Smooth muscle cell of the brain vasculature (primary cell): Measurements from ENCODE around the gene RAB6A.
"Not testable (repeated sequence)": the region's sequence is repeated elsewhere in the genome, so short reads cannot be mapped to it uniquely, and the experiment has no call there.

Experiments
- DNase-seq: peaks from one replicate; pipeline ENCODE4 v3.0.0-alpha.2; 2012; ENCODE audit warnings: low read depth, low spot score

Gene RAB6A

DNA sequence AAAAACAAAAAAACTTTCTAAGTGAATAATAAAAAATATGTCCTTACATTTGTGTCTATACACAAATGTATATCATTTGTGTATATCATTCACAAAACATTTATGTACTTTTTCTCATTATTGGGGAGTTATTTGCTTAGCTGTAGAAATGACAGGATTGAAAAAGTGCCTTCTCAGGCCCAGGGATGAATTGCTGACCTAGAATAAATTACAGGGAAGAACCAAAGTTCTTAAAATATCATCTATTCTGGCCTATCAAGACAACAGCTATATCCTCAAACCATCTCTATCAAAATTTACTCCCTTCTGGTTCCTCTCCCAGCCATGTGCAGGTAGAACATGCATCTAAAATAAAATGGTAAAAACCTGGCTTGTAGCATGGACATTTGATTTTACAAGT, 1.9 kb upstream of the RAB6A start:
- no peak for DNase-seq

DNA sequence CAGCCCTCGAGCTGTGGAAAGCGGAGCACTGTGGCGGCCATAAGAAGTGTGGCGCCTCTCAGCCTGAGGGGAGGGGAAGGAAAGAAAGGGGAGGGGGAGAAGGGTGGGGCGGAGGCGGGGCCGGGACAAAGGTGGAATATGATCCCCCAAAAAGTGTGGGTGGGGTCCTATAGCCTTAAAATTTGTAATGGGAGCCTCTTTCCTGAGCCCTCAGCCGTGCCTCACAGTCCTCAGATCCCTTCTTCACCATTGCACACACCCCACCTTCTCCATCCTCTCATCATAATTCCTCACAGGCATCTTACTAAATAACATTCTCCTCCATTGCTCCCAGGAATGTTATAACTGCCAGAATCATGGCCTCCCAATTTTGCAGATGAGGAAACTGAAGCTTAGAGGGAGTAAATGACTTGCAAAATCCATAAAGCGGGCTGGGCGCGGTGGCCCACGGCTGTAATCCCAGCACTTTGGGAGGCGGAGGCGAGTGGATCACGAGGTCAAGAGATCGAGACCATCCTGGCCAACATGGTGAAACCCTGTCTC, 600 bp upstream of the RAB6A start:
- DNase-seq: no peak

DNA sequence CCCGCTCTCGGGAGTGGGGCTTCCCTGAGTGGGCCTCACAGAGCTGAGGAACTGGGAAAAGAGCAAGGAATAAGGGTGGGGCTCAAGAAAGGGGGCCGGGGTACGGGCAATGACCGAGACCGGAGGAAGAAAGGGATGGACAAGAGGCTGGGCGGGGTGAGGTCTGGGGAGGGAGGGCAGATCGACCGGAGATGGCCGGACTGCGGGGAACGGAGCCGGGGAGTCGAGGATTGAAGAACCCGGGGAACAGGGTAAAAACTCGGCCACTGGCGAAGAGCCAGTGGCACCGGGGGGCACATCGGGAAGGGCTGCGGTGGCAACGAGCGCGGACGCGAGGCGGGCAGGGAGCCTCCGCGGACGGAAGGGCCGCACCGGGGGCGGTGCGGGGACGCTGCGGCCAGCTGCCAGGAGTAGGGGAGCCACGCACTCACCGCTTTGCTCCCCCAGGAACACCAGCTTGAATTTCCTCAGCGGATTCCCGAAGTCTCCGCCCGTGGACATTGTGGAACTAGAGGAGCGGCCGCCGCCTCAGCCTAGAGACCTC, 667 bp downstream of the RAB6A start:
- DNase-seq: no peak

DNA sequence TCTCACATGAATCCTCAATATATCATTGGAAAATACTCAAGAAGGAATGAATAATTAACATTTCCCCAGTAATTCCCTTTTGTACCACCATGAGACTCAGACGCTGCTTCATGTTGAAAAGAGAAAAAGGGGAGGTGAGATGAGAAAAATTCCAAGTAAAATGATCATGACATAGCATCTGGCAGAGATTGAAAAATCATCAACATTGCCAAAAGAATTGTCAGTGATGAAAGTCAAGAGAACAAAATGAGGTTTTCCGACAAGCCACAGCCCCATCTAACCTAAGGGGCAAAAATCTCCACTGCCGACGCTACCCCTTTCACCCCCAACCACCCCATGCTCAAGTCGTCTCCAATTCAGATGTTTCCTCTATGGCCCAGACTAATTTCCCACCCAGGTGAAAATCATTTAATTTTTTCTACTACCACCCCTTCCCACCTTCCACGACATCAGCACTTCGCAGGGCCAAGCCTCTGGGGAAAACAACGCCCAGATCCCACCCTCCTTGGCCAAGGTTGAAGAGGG, 1.2 kb downstream of the RAB6A start:
- no peak for DNase-seq

DNA sequence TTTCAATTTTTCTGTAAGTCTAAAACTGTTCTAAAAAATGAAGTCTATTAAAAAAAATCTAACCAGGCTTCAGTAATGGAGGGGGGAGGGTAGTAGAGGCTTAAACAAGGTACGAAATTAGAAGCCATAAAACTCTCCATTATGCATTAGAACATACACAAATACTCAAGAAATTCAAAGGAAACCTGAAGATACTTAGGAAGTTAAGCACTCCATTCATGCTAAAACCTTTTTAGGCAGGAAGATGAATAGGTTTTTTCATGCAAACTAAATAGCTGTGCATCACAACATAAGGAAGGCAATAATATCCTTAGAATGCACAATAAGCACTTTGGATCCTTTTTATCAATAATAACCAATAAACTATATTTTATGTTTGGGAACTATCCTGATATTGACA, 2.4 kb downstream of the RAB6A start:
- DNase-seq: no peak

DNA sequence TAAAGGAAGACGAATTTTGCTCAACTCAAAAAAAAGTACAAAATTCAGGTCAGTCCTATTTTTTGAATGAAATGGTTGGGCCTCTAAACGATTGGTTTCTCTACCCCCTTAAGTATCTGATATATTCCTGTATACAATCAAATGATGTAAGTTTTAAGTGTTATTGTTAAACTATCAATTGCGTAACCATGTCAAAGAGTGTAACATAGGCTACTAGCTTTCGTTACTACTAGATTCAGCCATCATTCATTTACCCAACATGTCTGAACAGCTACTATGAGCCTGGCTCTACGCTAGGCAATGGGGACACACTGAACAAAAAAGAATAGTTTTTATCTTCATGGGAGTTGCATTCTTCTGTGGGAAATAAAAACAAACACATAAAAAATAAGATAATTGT, 3.3 kb downstream of the RAB6A start:
- DNase-seq: no peak

DNA sequence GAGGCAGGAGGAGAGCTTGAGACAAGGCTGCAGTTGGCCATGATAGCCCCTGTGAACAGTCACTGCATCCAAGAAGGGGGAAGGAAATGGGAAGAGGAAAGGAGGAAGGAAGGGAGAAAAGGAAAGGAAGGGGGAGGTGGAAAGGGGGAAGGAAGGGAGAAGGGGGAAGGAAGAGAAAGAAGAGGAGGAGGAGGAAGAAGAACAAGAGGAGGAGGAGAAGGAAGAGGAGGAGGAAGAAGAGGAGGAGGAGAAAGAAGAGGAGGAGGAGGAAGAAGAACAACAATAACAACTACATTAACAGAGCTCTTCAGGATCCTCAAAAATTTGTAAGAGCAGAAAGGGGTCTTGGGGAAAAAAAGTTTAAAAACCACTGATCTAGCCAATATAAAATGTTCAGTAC, 5.2 kb downstream of the RAB6A start:
- no peak for DNase-seq

DNA sequence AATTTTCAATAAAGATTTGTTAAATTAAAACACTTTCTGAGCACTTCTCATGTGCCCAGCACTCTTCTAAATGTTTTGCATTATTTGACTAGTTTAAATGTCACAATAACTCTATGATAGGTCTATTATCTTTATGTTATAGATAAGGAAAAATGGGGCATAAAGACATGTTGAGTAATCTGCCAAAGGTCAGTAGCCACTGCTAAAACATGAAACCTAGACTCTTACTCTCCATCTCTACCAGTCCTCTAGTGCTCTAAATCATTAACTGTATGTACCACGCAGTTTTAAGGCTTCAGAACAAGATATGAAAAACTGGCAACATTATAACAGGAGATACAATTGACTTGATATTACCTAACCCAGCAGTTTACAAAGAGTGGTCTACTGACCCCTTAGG, 6.9 kb downstream of the RAB6A start:
- no peak for DNase-seq

DNA sequence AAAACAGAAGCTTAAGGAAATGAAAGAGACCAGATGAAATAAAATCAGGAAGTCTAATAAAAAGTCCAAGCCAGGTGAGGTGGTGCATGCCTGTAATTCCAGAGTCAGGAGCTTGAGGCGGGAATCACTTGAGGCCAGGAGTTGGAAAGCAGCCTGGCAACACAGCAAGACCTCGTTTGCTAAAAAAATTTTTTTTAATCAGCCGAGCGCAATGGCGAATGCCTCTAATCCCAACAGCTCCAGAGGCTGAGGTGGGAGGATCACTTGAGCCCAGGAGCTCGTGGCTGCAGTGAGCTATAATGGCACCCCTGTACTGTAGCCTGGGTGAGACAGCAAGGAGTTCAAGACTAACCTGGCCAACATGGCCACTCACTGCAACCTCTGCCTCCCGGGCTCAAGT, 8.0 kb downstream of the RAB6A start:
- DNase-seq: no peak

DNA sequence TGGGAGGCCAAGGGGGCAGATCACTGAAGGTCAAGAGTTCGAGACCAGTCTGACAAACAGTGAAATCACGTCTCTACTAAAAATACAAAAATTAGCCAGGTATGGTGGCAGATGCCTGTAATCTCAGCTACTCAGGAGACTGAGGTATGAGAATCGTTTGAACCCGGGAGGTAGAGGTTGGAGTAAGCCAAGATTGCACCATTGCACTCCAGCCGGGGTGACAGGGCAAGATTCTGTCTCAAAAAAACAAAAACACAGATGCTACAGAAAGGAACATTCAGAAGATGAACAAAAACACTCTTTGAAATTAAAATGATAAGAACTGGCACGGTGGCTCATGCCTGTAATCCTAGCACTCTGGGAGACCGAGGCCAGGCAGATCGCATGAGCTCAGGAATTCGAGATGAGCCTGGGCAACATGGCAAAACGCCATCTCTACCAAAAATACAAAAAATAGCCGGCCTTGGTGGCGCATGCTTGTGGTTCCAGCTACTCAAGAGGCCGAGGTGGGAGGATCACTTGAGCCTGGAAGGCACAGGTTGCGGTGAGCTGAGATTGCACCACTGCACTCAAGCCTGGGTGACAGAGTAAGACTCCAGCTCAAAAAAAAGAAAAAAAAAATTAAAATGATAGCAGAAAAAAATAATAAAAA, 8.5 kb downstream of the RAB6A start:
- DNase-seq: no peak

DNA sequence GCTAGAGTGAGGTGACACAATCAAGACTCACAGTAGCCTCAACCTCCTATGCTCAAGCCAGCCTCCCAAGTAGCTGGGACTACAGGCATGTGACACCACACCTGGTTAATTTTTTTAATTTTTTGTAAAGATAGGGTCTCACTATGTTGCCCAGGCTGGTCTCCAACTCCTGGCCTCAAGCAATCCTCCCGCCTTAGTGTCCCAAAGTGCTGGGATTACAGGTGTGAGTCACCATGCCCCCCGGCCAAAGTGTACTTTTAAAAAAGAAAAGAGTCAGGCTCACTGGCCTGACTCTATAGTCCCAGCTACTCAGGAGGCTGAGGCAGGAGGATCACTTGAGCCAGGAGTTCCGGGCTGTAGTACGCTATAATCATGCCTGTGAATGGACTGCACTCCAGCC, 10.0 kb downstream of the RAB6A start:
- DNase-seq: not testable (repeated sequence)

DNA sequence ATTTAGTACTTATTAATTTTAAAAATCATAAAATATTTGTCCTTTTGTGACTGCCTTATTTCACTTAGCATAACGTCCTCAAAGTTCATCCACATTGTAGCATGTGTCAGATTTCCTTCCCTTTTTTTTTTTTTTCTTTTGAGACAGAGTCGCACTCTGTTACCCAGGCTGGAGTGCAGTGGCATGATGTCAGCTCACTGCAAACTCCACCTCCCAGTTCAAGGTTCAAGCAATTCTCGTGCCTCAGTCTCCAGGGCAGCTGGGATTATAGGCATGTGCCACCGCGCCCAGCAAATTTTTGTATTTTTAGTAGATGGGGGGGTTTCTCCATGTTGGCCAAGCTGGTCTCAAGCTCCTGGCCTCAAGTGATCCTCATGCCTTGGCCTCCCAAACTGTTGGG, 10.6 kb downstream of the RAB6A start:
- DNase-seq: no peak

DNA sequence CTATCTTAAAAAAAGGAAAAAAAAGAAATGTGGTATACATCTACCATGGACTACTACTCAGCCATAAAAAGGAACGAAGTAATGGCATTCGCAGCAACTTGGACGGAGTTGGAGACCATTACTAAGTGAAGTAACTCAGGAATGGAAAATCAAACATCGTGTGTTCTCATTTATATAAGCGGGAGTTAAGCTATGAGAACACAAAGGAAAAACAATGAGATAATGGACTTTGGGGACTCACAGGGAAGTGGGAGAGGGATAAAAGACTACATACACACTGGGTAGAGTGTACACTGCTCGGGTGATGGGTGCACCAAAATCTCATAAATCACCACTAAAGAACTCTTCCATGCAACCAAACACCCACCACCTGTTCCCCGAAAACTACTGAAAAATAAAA, 11.8 kb downstream of the RAB6A start:
- no peak for DNase-seq

DNA sequence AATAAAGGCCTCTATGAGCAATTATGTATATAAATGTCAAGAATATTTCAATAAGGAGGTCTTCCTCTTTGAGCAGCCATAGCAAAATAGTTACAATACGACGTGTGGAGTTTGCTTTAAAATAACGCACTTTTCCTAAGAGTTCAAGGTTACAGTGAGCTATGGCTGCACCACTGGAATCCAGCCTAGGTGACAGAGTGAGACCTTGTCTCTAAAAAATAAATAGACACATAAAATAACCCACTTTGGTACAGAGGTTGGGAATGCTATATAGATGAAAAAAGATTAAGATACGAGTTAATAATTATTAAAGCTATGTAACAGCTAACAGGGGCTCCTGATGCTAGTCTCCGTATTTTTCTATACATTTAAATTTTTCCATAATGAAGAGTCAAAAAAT, 12.6 kb downstream of the RAB6A start:
- DNase-seq: no peak

DNA sequence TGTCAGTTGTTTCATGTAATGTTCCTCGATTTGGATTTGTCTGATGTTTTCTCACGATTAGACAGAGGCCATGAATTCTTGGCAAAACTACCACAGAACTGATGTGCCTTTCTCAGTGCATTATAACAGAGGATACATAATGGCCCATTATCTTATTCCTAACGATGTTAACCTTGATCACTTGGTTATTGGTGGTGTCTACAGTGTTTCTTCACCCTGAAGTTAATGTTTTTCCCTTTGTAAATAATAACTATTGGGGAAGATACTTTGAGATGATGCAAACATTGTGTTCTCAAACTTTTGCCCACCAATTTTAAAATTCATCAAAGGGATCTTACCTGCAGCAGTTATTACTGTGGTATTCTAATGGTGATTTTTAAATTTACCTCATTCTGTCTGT, 13.1 kb downstream of the RAB6A start:
- no peak for DNase-seq

DNA sequence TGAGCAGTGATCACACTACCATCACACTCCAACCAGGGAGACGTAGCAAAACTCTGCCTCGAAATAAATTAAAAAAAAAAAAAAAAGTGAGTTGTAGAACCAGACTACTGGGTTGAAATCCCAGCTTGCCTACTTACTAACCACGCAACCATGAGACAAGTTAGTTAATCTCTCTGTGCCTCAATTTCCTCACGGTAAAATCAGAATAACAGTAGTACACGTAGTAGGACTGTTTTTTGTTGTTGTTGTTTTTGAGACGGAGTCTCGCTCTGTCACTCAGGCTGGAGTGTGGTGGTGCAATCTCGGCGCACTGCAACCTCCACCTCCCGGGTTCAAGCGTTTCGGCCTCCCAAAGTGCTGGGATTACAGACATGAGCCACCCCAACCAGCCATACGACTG, 14.2 kb downstream of the RAB6A start:
- no peak for DNase-seq

DNA sequence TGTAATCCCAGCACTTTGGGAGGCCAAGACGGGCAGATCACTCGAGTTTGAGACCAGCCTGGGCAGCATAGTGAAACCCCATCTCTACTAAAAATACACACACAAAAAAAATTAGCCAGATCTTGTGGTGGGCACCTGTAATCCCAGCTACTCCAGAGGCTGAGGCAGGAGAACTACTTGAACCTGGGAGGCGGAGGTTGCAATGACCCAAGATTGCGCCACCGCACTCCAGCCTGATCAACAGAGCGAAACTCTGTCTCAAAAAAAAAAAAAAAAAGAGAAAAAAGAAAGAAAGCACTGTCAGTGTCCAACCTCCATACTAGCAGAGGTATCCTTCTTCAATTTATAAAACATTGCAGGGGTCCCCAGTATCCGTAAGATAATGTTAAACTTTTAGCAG, 17.8 kb downstream of the RAB6A start:
- DNase-seq: no peak

DNA sequence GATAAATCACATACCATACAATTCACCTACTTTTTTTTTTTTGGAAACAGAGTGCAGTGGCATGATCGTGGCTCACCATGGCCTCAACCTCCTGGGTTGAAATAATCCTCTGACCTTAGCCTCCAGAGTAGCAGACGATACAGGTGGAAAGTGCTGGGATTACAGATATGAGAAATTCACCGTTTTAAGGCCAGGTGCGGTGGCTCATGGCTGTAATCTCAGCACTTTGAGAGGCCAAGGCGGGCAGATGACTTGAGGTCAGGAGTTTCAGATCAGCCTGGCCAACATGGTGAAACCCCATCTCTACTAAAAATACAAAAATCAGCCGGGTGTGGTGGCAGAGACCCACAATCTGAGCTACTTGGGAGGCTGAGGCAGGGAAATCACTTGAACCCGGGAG, 24.9 kb downstream of the RAB6A start:
- DNase-seq: not testable (repeated sequence)

DNA sequence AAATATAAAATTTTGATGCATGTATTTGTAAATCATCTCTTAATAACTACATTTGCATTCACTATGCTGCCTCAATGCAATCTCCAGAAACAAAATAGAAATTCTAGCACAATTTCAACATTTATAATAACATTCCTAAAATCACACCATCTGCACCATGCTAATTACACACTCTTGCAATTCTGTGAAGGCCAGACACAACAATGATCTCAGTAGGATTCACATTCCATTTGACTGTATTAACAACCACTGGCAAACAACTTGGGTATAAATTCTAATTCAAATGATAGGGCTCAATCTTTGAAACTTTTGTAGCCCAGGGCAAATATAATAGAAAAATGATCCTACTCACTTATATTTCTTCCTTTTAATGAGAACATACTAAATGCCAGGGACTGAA, 25.9 kb downstream of the RAB6A start:
- DNase-seq: no peak

DNA sequence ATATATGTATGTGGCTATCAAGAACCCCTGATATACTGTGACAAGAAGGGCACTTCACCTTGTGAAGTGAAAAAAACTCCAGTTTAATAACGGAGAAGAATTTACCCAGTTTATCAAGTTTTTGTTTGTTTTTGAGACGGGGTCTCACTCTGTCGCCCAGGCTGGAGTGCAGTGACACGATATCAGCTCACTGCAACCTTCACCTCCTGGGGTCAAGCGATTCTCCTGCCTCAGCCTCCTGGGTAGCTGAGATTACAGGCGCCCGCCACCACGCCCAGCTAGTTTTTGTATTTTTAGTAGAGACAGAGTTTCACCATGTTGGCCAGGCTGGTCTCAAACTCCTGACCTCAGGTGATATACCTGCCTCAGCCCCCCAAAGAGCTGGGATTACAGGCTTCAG, 26.9 kb downstream of the RAB6A start:
- DNase-seq: not testable (repeated sequence)

DNA sequence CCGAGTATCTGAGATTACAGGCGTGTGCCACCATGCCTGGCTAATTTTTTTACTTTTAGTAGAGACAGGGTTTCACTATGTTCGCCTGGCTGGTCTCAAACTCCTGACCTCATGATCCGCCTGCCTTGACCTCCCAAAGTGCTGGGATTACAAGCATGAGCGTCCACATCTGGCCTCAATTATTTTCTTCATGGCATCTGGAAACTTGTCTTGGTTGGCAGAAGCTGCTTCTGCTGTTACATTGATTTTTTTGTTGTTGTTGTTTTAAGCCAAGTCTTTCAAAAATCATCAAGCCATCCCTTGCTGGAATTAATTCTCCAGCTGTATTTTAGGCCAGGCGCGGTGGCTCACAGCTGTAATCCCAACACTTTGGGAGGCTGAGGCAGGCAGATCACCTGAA, 27.9 kb downstream of the RAB6A start:
- DNase-seq: not testable (repeated sequence)

DNA sequence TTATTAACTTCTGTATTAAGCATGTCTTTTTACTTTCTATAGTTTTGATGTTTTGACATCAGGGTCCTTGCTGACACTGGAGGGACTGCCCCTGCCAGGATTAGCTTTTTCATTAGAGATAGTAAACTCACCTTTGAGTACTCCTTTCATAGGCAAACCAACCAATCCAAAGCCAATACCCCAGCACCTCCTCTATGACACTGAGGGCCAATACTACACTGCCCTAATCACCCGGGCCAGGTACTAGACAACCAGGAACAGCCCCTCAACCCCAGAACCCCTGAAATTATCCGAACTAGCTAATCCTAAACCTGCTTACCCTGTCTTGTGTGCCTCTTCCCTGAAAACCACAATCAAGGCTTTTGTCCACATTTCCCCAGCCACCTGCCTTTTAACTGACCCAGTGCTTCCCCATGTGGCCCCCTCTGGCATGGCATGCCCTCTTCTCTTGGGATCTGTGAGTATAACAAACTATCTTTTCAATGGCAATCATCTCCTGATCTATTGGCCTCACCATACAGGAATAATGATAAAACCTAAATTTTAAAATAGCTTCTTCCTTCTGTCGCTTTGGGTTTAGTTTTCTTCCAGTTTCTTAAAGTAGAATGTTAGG, 31.2 kb downstream of the RAB6A start:
- no peak for DNase-seq

DNA sequence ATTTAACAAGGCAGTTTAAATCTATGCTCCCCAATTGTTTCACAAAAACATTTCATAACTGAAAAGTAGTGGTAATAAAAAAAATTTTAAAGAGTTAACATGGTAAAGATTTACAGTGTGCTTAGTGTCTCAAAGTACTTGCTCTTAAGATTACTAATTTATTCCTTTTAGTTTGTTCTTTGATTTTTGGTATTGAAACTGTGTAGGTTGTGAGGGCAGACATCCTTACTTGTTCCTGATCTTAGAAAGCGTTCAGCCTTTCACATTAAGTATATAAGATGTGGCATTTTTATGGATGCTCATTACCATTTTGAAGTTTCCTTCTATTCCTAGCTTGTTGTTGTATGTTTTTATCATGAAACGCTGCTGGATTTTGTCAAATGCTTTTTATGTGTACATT, 32.9 kb downstream of the RAB6A start:
- DNase-seq: no peak
